CMK (cell line): Measurements from ENCODE around the gene NUMB.

Experiments used
- DNase-seq: peaks from one replicate; pipeline ENCODE4 v3.0.0-alpha.2; 2010; ENCODE audit warnings: low read depth

NUMB gene

DNA sequence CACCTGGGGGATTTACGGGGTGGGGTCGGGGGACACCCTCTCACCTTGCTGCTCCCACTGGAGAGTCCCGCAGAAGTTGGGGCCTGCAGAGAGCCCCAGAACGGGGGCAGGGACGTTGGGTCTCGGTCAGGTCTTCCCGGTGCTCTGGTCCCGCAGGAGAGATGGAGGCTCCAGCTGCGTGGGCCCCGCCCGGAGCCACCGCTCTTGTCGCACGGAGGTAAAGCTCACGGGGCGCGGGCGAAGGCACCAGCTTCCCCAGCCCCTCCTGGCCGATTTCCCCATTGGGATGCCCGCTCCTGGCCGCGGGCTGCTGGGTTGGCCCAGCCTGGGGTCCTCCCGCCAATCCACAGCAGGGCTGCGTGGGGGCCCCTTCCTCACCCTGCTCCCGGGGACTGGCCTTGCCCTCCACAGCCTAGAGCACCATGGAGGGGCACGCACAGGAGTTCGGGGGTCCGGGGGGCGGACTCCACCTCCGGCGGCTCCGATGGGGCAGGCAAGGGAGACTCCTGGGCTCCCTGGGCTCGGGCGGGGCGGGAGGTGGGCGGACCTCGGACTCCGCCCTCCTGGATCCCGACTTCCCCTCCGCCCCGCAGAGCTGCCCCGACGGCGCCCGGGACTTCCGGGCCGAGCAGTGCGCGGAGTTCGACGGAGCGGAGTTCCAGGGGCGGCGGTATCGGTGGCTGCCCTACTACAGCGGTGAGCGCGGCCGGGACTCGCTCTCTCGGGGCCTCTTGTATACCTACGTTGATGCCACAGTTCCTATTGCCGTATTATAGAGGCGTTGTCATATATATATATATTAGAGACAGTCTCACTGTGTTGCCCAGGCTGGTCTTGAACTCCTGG lies 212.6 kb downstream of the NUMB start:
- DNase-seq, result peak; percentile 27

DNA sequence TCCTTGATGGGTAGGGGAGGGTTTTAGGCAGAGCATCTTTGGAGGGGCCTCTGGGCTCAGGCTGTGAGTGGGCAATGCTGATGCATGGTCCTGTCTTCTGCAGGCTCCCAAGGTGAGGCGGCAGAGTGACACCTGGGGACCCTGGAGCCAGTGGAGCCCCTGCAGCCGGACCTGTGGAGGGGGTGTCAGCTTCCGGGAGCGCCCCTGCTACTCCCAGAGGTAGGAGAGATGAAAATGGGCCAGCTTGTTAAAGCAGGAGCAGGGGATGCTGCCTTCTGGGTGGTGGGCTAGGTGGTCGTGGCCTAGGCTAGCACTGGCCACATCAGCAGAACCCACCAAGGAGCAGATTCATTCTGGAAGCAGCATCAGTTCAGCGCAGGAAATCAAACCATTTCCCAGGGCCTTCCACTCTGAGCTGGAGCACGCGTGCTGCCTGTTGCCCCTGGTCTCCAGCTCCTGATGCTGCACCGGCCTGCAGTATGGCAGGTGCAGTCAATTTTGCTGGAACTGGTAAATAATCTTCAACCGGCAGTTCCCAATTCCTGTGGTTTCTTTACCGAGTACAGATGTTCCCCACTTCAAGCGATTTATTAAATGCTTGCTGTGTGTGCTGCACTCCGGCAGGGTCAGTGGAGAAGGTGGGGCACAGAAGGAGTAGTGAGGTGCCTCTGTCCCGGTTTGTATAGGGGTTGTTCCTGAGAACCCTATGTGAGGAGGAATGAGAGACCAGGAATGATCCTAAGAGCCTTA lies 213.6 kb downstream of the NUMB start:
- no peak for DNase-seq

DNA sequence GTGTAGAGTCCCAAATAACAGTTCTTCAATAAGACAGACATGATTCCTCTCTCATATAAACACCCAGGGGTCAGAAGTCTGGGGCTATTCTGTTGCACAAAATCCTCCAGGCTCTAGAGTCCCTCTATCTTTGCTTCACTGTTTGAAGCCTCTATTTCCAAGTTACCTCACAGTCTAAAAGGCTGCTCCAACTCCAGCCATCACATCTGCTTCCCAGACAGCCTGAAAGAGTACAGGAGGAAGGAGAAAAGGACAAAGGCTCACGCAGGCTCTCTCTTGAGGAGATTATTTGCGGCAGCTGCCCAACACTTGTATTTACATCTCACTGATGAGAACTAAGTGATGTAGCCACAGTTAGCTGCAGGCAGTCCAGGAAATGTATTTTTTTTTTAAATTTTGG lies 214.6 kb downstream of the NUMB start:
- DNase-seq, result no peak

DNA sequence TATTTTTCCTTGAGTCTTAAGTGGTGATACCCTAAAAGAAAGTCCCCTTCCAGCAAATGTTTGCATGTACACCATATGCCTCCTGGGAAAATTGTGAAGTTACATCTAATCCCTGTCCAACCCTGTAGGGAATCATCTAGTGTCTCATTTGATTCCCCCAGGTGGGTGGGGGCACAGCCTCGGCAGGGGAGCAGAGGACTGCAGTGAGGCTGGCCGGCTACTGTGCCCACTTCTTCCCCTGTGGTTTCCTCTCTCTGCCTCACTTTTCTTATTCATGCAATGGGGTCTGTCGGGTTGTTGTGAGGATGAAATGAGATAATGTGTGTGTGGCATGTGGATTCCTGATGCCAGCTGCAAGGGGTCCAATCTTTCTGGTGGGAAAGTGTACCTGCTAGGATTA lies 215.0 kb downstream of the NUMB start:
- DNase-seq, result no peak

DNA sequence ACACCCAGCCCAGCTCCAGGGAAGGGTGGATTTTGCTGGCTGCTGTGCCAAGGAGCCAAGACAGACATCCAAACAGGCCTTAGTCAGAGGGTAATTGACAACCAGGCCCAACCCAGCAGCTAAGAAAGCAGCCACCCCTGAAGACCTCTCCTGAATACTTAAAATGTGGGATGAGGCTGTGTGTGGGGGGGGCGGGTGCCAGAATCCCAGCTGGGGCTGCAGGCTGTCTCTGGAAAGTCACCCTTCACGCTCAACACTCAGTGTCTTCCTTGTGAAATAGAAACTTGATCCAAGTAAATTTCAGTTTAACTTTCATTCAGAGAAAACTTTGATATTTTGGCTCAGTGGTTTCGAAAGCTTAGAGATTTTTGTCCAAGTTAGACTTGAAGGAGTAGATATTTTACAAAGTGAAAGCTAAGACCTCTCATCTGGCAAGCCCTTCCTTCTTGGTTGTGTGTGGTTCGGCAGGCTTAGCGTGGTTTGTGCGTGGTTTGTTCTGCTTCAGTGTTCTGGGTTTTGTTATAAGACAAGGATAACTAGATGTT lies 215.9 kb downstream of the NUMB start:
- DNase-seq, result no peak

DNA sequence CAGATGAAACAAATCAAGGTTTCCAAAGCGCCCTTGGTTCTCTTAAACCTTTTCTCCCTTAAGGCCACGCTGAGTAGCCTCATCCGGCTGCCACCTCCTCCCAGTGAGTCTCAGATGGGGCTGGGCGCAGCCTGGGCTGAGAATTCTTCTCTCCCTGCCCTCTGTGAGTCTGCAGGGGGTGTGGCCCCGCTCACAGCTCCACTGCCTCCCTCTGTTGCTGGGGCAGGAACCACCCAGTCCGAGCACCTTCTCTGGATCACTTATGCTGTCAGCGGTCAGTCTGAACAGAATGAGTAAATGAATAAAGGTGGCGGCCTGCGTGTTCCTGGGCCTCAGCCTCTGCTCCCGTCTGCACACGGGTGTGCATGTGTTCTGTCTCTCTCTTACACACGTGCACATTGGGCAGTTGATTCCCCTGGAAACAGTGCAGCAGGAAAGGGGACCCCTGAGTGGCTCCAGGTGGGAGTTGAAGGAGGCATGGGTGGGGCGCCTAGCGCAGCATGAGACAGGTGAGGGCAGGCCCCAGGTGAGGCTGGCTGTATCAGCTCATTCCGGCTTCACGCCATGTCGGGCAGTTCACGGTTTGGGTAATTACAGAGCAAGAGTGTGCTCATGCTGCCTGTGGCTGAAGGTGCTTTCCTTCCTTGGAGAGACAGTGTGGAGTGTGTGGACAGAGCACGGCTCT lies 216.7 kb downstream of the NUMB start:
- no peak for DNase-seq

DNA sequence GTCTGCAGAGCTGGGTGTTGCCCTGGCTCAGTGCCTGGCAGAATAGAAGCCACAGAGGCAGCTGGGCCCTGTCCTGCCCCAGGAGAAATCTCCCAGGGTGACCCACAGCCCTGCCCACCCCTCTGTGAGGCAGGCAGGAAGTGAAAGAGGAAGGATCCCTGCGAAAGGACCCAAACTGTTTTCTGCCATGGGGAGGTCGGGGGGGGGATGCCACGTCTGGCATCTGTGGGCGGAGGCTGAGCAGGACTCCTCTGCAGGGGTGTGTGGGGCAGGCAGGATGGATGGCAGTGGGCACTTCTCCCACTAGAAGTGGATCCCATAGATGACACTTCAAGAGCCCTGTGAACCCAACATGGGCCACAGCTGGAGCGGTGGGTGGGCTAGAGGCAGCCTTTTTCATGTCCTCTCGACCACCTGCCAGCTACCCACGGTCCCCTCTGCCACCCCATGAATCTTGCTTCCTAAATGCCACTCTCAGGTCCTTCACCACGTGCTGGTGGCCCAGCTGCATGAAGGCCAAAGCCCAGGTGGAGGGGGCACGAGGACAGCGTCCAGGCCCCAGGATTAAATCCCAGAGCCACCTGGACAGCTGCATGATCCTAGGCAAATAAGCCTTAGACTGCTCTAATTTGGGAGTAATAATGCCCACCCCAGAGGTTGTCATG lies 217.4 kb downstream of the NUMB start:
- DNase-seq, result no peak

DNA sequence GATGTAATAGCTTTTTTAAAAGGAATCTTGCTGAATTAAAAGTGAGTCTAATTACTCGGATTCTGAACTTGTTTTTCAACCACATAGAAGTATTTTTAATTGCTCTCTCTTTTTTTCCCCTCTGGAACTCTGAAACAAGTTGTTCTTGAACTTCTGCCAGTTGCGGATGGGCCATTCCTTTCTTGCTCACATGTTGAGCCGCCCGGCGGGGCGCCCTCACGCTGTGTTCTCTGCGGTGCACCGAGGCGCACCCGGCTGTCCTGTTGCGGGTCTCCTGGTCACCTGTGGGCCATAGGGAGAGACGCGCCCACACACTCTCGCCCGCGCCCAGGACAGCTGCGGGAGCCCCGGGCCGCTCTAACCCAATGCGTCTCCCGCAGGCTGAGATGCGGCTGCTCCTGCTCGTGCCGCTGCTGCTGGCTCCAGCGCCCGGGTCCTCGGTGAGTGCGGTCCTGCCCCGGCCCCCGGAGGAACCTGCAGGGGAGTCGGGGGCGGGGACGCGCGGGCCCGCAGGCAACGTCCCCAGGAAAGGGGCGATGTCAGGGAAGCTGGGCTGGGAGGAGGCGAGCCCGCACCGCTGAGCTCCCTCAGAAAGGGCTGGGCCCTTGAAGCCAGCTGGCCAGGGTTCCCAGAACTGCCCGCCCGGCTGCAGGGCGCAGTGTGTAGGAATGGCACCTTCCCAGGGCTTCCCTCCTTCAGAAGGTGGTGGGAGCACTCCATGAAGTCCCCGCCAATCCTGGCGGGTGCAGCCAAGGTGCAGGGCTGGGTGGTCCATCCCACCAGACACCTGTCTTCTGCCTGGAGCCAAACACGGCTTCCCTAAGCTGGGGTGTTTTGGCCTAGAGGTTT lies 218.7 kb downstream of the NUMB start:
- DNase-seq, result no peak

DNA sequence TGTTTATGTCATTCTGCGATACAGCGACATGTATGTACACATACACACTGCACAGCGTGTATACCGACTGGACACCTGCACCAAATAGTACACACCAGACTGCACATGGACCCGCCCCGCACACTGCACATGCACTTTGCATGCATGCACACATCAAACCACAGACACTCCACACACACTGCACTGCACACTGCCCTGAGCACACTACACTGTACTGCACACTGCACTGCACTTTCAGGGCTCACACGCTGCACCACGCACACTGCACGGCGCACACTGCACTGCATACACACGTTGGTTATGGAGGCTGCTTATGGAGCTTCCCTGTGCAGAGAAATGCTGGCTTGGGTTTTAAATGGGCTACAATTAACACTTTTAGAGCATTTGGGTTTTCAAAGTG lies 219.4 kb downstream of the NUMB start:
- no peak for DNase-seq

DNA sequence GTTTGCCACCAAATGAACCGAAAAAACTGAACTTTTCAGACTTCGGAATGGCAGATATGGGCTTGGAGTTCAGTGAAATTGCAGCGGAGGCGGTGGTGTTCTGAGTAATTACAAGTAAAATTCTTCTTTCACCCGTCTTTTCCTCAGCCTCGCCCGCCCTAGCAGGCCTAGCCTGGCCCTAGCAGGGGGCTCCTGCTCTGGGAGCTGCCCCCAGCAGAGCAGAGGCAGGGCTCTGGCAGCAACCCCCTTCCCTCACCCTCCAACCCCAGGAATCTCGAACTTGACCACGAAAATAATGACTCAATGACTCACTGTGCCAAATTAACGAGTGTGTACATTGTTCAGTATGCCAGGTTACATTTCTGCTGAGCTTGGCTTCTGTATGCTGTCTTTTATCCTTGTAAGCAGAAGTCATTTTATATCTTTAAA lies 219.9 kb downstream of the NUMB start:
- no peak for DNase-seq

DNA sequence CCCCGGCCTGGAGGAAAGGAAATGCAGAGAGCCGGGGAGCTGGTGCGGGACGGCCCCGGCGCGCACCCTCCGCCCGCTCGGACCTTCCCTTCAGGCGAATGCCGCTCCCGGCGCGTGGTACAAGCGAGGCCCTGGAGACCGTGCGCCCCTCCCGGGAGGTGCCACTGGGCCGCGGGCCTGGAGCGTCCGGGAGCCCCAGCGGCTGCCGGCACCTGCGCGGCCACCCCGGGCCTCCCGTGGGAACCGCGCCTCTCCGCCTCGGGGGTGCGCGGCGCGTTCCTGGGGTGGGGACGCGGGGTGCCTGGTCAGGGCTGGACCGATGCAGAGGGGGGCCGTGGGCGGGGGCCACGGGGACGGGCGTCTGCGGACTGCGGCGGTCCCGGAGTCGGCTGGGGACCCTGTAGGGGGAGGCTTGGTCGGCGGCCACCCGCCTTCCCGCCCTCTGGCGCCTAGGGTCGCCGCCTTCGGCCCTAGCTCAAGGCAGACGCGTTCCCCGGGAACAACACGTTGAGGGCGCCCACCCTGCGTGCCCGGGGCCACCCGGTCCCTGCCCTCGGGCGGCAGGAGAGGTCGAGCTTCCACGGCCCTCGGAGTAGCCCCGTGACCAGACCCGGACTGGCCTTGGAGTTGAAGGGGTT lies 220.4 kb downstream of the NUMB start:
- no peak for DNase-seq

DNA sequence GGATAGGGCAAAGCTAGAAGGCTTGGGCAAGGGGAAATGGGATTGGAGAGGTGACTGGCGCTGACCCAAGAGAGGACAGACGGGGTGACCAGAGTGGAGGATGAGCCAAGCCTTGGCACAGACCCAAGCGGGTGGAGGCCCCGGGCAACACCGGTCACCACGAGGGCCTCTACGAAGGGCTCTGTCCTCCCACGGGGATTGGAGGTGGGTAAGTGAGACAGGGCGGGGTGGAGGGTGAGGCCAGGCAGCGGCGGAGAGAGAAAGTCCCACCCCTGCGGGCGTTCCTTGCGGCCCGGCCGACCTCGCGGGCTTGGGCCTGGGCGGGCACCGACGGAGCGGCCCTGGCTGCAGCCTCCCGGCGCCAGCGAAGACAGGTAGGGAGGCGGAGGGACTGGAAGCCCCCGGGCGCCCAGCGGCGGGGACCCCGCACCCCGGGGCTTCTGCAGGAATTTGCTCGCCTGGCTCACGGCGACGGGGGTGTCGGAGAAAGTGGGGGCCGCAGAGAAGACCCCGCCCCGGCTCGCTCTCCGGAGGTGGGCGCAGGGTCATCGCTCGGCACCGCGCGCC lies 221.0 kb downstream of the NUMB start, which contains the start of gene PAPLN:
TSS of gene PAPLN (plus strand) at position 288 of the 567 bp plus-strand sequence. CDS start 2,273 bp downstream, outside the sequence.
- DNase-seq, result no peak

DNA sequence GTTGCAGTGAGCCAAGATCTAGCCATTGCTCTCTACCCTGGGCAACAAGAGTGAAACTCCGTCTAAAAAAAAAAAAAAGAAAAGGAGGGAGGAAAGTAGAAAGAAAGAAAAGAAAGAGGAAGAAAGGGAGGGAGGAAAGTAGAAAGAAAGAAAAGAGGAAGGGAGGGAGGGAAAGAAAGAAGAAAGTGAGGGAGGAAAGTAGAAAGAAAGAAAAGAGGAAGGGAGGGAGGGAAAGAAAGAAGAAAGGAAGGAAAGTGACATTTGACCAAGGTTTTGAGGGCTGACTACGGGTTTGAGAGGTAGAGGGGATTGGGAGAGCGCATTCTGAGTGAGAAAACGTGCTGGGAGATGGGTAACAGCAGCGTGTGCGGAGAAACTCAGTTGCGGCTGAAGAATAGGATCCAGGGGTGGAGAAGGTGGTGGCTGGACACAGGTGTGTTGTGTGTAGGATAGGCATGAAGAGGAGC lies 221.6 kb downstream of the NUMB start:
- no peak for DNase-seq

DNA sequence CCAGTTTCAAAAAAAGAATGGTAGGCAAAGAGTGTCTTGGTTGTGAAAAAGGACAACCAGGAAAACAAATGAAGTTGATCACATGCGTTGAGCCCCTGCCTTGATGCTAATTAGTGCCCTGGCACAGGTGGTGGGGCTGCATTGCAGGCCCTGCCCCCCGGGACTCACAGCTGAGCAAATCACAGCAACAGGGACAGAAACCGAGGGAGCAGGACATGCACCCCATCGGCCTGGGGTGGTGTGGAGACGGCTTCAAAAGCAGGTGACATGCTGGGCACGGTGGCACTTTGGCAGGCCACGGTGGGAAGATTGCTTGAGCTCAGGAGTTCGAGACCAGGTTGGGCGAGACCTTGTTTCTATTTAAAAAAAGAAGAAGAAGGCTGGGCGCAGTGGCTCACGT lies 222.2 kb downstream of the NUMB start:
- DNase-seq, result no peak

DNA sequence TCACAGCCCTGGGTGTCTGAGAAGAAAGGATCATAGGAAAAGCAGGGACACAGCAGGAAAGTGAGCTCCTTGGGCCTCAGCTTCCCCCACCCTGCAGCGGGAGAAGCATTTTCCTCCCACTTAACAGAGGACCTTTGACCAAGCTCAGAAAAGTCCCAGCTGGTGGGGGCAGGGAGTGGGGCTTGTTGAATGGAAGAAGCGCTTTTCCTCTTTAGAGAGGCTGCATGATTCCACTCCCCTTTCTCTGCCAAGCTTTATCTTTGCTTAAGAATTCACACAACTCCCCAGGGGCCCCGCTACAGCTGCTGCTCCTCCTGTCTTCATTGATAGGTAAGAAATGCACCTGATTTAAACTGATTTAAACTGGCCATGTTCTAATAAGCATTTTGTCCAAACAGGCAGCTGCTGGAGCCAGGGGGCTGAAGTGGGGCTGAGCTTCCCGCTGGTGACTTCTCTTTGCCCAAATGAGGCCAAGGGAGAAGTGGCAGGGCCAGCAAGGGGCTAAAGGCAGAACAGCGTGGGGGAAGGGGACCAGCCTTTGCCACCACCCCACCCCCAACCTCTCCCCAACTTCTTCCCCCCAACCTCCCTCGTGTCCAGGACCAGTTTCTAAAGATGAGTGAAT lies 222.7 kb downstream of the NUMB start:
- DNase-seq, result no peak

DNA sequence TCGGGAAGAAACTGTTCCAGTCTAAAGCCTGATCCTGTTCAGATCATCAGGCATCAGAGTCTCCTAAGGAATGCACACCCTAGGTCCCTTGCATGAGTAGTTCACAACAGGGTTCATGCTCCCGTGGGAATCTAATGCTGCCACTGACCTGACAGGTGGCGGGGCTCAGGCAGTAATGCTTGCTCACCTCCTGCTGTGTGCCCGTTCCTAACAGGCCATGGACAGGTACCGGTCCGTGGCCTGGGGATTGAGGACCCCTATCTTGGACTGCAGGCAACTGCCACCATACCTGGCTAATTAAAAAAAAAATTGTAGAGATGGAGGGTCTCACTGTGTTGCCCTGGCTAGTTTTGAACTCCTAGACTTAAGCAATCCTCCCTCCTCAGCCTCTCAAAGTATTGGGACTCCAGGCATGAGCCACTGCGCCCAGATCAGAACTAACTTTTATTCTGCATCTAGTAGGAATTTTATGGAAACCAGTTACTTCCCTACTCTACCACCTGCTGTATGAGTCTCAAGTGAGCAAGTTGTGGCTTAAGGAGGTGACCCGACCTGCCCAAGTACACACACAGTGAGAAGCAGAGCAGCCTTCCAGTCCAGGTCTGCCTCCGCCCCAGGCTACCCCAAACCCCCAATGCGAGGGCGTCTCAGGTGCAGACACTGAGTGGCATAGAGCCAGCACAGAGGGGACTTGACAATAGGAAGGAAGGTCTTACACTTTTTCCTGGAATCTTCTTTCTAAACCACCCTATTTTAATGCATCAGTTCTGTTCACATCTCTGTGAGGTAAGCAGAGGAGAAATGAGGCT lies 223.6 kb downstream of the NUMB start:
- no peak for DNase-seq

DNA sequence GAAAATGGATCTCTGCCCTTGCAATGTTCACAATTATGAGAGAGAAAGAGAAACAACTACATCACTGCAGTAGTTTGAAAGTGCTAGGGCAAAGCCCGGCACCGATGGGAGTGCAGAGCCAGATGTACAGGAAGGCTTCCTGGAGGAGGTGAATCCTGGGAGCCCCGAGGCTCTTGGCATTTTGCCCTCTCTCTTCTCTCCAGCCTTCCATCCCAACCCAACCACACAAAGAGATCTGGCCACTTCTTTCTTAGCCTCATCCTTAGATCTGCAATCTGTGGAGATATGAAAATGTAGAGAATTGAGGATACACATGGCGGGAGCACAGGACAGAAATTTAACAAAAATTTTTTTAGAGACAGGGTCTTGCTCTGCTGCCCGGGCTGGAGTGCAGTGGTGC lies 224.3 kb downstream of the NUMB start:
- no peak for DNase-seq

DNA sequence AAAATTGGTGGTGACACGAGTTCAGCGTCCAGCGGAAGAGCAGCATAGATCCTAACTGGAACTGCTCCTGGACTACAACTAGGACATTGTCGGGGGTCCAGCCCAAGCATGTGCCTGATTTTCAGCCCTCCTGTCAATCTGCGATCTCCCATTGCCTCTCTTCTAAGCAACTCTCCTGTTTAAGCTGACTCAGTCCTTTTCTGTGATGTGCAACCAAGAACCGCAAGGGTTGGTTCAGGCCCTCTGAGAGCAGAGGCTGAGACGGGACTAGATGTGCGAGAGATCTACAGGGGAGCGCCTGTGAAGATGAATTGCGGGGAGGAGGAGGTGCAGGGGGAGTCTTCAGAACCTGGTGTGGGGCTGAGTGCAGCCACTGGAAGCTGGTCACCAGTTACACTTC lies 224.8 kb downstream of the NUMB start:
- no peak for DNase-seq

DNA sequence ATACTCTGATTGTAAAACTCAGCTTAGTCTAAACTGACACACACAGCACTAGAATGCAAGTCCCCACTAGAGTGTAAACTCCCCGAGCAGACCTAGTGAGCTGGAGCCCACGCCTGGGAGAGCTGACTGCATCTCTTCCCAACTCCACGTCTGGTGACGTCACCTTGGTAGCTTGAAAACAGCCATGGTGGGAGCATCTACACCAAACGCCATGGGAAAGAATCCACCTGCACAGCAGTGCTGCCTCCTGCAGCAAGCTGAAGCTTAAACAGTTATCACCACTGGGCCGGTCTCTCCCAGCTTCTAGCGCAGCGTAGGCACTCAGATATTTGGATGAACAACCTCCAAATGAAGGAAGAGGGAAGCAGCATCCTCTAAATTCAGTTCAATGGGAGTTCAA lies 225.4 kb downstream of the NUMB start:
- DNase-seq, result no peak
